Adrenal gland (tissue), 12 donors: ENCODE measurements around the gene ALOX15. TPM values are rescaled to one million over a fixed set of nuclear protein-coding genes. Genes with fewer than 3 reads are reported as not detected.

Experiments used
- DNase-seq, 7 donors: peaks; one replicate each; pipeline ENCODE4 v3.0.0-alpha.2; 2019 to 2020
- H3K27ac ChIP-seq, 5 donors: fragments of 200-600 bp; sonication (generic) in 4 of 5; 1 replicate in 3 of 5; 2 replicates in 2 of 5; pipeline versions ENCODE4 v1.5.1 to v1.8.0; 2016 to 2020; ENCODE audit warnings: mild to moderate bottlenecking in 1 of 5
- H3K27me3 ChIP-seq: fragments of 200-600 bp; 2 replicates; pipeline ENCODE4 v1.8.0; 2021
- H3K36me3 ChIP-seq, 2 donors: fragments of 200-600 bp; replicated peaks in 1 of 2; 1 replicate in 1 of 2; 2 replicates in 1 of 2; pipeline versions ENCODE4 v1.5.1 to v1.8.0; 2018 to 2022
- H3K4me1 ChIP-seq, 2 donors: fragments of 200-600 bp; replicated peaks in 1 of 2; 1 replicate in 1 of 2; 2 replicates in 1 of 2; pipeline versions ENCODE4 v1.5.1 to v1.8.0; 2018 to 2021
- H3K4me3 ChIP-seq, 4 donors: fragments of 200-600 bp; sonication (generic) in 3 of 4; one replicate each; pipeline ENCODE4 v1.5.1; 2016 to 2018
- H3K9me3 ChIP-seq, 3 donors: fragments of 200-600 bp; sonication (generic) in 1 of 3; replicated peaks in 1 of 3; 1 replicate in 2 of 3; 2 replicates in 1 of 3; pipeline versions ENCODE4 v1.5.1 to v1.8.0; 2016 to 2021
- POLR2A ChIP-seq, 2 donors: fragments of 450-650 bp; IDR thresholded peaks; one replicate each; pipeline ENCODE4 v1.6.1; 2017; ENCODE audit warnings: antibody characterized with exemption in 2 of 2, mild to moderate bottlenecking in 2 of 2, moderate library complexity in 1 of 2
- WGBS, 4 donors: extraction: QIAGEN DNeasy Blood & Tissue Kit in 2 of 4; methylation state at CpG; one replicate each; pipeline versions ENCODE4 v1.1.5 to v1.1.7; 2013 to 2017; 5-methylcytosine and 5-hydroxymethylcytosine counted together
- intact Hi-C, 2 donors: fragments of 100-400 bp; cut with DNase I; formaldehyde crosslinking; loops; one replicate each; pipeline versions ENCODE4 v1.14.1 to v1.15.0; 2022 to 2023
- polyA plus RNA-seq, 3 donors: library from polyadenylated mRNA; stranded (reverse); fragments of 200-250 nt in 2 of 3; fragments of 350-450 nt in 1 of 3; fragmentation: Illumina TruSeq in 1 of 3; extraction: RNeasy Lipid Tissue Mini Kit (QIAGEN cat#74804) in 1 of 3; gene quantifications; one replicate each; pipeline ENCODE4 v1.2.3, GENCODE V29; 2013 to 2014
- total RNA-seq, 9 donors: library from RNA; depleted of rRNA in 4 of 9; stranded (reverse); fragments of >200 nt in 4 of 9; fragments of 120-200 nt in 1 of 9; fragmentation: NEBNext Ultra II Directional in 1 of 9; extraction: Animal tissue kit (Norgen Biotek cat#: 25700) in 1 of 9; gene quantifications; one replicate each; pipeline versions ENCODE4 v1.1.0 to v1.2.4, GENCODE V29; 2013 to 2023
- TF ChIP-seq, protein P1 (sequence below), 6 experiments: fragments of 450-650 bp in 4 of 6; fragments of 200-600 bp in 2 of 6; sonication (generic) in 1 of 6; IDR thresholded peaks; 1 replicate in 5 of 6; 2 replicates in 1 of 6; pipeline versions ENCODE4 v1.5.1 to v1.8.0; 2016 to 2021; ENCODE audit warnings: antibody characterized with exemption in 6 of 6, mild to moderate bottlenecking in 2 of 6, moderate library complexity in 1 of 6
- donor health status: healthy with polysubstance abuse.
- donor health status: Bipolar disorder and iron deficiency.
- donor health status: DM: yes; HTN: yes; CAD: no.
- donor health status: DM: no; HTN: no; CAD: no.
- donor health status: DM: no; HTN: no; CAD: no.
- donor health status: DM: yes; HTN: yes; CAD: no.

Gene ALOX15
- total and polyA plus RNA-seq, 12 donors: 0.08 to 0.56 (median 0.22) TPM; not detected in 9

GRCh38 chr17:4594931-4595684, 46.4 kb downstream of the ALOX15 start:
- H3K9me3 ChIP-seq: no peaks in the 10 kb centered on the region
- H3K4me3 ChIP-seq: no peak overlapping the region
- peak in 1 of 7 donors; percentile 25 for DNase-seq
- no peak for TF ChIP-seq POLR2A (IDR thresholded peaks at IDR 0.05)
- TF ChIP-seq, protein P1, sequence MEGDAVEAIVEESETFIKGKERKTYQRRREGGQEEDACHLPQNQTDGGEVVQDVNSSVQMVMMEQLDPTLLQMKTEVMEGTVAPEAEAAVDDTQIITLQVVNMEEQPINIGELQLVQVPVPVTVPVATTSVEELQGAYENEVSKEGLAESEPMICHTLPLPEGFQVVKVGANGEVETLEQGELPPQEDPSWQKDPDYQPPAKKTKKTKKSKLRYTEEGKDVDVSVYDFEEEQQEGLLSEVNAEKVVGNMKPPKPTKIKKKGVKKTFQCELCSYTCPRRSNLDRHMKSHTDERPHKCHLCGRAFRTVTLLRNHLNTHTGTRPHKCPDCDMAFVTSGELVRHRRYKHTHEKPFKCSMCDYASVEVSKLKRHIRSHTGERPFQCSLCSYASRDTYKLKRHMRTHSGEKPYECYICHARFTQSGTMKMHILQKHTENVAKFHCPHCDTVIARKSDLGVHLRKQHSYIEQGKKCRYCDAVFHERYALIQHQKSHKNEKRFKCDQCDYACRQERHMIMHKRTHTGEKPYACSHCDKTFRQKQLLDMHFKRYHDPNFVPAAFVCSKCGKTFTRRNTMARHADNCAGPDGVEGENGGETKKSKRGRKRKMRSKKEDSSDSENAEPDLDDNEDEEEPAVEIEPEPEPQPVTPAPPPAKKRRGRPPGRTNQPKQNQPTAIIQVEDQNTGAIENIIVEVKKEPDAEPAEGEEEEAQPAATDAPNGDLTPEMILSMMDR (IDR thresholded peaks at IDR 0.05): peak in 4 of 6 experiments; percentile 12 to 25 (median 15)
- 52 to 71% (median 70%) methylated on average over 5 to 29 of the region's 29 CpGs for WGBS, 4 donors
- H3K27me3 ChIP-seq: no peaks in the 10 kb centered on the region
- H3K36me3 ChIP-seq: no peaks in the 10 kb centered on the region
- intact Hi-C loops: no loop called here
- peaks cover 0 to 6% of the 10 kb centered on the region in 2 donors for H3K4me1 ChIP-seq
- no peak overlapping the region for H3K27ac ChIP-seq

DNA sequence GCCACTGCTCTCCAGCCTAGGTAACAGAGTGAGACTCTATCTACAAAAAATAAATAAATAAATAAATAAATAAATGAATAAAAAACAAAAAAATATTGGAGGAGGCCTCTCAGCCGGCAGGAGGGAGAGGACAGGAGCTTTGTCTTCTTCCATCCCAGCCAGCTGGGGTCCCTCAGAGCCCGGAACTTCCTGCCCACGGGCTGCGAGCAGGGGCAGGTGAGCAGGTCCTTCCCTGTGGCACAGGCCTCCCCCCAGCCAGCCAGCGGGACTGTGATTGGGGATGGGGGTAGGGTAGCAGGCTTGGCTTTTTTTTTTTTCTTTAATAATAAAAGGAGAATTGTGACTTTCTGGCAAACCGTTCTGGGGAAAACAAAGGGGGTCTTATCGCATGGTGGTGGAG, 47.1 kb downstream of the ALOX15 start:
- Histone ChIP-seq H3K36me3 (no peaks in the 10 kb centered on the region), H3K4me1 (peaks cover 0 to 1% of the 10 kb centered on the region in 2 donors), H3K27ac (no peak overlapping the region), H3K4me3 (no peak overlapping the region), H3K9me3 (no peaks in the 10 kb centered on the region), H3K27me3 (no peaks in the 10 kb centered on the region)
- DNase-seq: no peak
- TF ChIP-seq, protein P1 (IDR thresholded peaks at IDR 0.05): no peak
- no peak for TF ChIP-seq POLR2A (IDR thresholded peaks at IDR 0.05)
- intact Hi-C loops: no loop called here
- 90 to 95% (median 91%) methylated on average over 7 of the region's 7 CpGs for WGBS, 4 donors

GRCh38 chr17:4593021-4593421, 48.5 kb downstream of the ALOX15 start:
- no peaks in the 10 kb centered on the region for H3K4me1 ChIP-seq
- no peak overlapping the region for H3K4me3 ChIP-seq
- no peak for TF ChIP-seq POLR2A (IDR thresholded peaks at IDR 0.05)
- TF ChIP-seq, protein P1 (IDR thresholded peaks at IDR 0.05): no peak
- DNase-seq: no peak
- intact Hi-C loops: no loop called here
- H3K9me3 ChIP-seq: no peaks in the 10 kb centered on the region
- no peaks in the 10 kb centered on the region for H3K27me3 ChIP-seq
- no peak overlapping the region for H3K27ac ChIP-seq
- no peaks in the 10 kb centered on the region for H3K36me3 ChIP-seq
- 49 to 88% (median 80%) methylated on average over 3 to 14 of the region's 14 CpGs for WGBS, 4 donors

- intact Hi-C loops: no loop called here
- TF ChIP-seq POLR2A (IDR thresholded peaks at IDR 0.05): no peak
- TF ChIP-seq, protein P1 (IDR thresholded peaks at IDR 0.05): no peak
- Histone ChIP-seq H3K36me3 (no peaks in the 10 kb centered on the region), H3K27ac (no peak overlapping the region), H3K4me3 (no peak overlapping the region), H3K27me3 (no peaks in the 10 kb centered on the region), H3K9me3 (no peaks in the 10 kb centered on the region), H3K4me1 (no peaks in the 10 kb centered on the region)
- DNase-seq: no peak
- WGBS, 4 donors: 62 to 84% (median 80%) methylated on average over 11 of the region's 11 CpGs
Observed at GRCh38 chr17:4592240-4593005, 49.1 kb downstream of the ALOX15 start.
